GM12891 (cell line): Measurements from ENCODE around the gene SKIC8.

Experiments
- PAX5 ChIP-seq: IDR thresholded peaks from 2 replicates; pipeline ENCODE4 v1.6.1; 2011; ENCODE audit warnings: low read length, moderate library complexity, mild to moderate bottlenecking; ENCODE audit not compliant: insufficient read depth, severe bottlenecking
- POLR2A ChIP-seq: IDR thresholded peaks from 2 replicates; pipeline ENCODE4 v1.6.1; 2011; ENCODE audit warnings: low read depth, low read length, control low read depth
- POLR2AphosphoS5 ChIP-seq: IDR thresholded peaks from 2 replicates; pipeline ENCODE4 v1.6.1; 2011; ENCODE audit warnings: low read depth, low read length, control low read depth
- POU2F2 ChIP-seq: IDR thresholded peaks from 2 replicates; pipeline ENCODE4 v1.6.1; 2011; ENCODE audit warnings: low read depth, mild to moderate bottlenecking, control low read depth, low read length, moderate library complexity
- SPI1 ChIP-seq: IDR thresholded peaks from 2 replicates; pipeline ENCODE4 v1.6.1; 2011; ENCODE audit warnings: low read depth, low read length, control low read depth
- TAF1 ChIP-seq: IDR thresholded peaks from 2 replicates; pipeline ENCODE4 v1.6.1; 2011; ENCODE audit warnings: low read depth, low read length, control low read depth

DNA sequence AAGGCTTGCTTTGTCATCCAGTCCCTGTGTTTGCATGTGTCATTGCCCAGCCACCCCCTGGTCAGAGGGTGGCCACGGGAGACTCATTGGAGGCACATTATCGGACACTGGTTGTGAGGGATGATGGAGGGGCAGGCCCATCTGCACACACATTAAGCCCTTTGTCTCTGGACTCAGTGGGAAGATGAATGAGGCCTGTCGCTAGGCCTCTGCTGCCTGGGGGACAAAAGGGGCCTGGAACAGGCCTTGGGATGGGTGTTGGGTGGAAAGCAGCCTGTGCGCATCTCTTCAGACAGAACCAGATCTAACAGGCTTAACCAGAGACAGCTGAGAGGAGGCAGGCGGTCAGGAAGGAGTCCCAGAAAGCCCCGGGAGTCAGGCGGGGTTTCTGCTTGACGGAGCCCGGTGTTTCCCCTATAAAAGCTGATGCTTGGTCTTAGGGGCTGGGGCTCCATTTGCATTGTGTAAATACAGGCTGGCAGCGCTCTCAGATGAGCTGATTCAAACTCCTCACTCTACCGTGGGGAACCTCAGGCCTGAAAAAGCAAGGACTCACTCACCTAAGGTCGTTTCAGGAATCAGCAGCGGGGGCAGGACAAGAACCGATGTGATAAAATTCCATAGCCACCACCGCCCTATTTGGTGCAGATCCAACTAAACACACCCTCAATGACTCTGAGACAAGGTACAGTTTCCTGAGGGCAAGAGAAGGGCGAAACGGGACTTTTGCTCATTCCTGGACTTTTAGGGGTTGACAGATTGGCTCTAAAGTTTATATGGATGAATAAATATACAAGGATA, 17.1 kb upstream of the SKIC8 start:
- no peak for TF ChIP-seq POLR2AphosphoS5
- no peak for TF ChIP-seq POLR2A
- TF ChIP-seq TAF1: no peak
- no peak for TF ChIP-seq SPI1
- TF ChIP-seq PAX5: no peak
- TF ChIP-seq POU2F2: no peak
